ENCODE results near the gene STAT5B.

The STAT5B gene

DNA sequence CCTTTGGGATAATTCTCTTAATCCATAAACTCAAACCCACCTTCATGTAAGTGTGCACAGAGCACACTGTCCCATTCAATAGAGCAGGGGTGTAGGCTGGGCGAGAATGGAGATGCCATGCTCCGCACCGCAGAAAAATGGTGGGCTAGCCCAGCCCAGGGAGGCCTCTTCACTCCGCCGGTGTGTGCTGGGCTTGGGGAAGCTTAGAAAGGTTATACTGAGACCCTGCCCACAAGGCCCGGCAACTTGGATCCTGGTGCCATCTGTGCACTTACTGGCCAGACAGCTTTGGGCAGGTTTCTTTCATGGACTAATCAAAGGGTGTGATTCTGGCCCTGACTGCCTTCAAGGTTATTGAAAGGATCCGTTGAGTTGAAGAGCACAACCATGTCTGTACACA is 8.4 kb upstream of the STAT5B start:
- DNase-seq, result no peak

DNA sequence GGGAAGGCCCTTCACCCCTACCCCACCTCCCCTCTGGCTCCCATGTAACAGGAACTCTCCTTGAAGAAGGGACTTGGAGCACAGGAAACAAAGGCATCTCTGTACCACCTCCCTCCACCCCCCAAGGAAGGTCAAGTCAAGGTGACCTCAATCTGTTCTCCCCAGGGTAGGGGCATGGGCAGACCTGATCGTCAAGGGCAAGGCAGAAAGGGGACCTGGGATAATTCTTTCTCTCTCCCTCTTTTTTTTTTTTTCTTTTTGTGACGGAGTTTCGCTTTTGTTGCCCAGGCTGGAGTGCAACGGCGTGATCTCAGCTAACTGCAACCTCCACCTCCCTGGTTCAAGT is 7.8 kb upstream of the STAT5B start:
- DNase-seq, result no peak

DNA sequence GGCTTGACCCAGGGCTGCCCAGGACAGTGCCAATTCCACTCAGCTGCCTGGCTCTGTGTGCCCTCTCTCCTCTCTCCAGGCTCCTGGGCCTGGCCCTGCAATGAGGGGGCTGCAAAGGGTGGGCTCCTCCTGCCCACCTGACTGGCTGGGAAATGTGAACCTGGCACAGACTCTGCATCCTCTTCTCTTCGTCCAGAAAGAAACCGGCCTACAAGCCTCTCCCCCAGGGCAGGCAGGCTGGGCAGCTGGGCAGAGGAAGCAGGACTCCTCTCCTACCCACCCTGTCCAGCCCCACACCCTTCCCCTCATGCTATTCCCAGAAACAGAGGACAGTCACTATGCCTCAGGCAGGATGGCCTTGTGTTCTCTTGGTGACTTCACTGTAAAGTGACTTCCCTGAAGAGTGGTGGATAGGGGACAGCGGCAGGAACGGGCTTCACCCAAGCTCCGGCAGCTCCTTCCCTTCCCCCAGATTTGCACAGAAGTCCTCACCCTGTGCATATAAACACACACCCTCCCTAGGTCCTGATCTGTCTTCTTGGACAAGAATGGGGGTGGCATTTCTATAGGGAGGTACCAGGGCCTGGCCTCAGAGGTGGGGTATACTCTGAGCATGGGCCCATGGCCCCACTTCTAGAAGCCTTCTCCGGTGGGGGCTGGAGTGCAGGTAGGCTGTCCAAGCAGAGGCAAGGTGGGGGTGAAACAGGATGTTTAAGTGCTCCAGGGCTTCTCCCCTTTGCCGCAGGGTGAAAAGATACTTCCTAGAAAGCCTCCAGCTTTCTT is 7.2 kb upstream of the STAT5B start:
- DNase-seq, result no peak

DNA sequence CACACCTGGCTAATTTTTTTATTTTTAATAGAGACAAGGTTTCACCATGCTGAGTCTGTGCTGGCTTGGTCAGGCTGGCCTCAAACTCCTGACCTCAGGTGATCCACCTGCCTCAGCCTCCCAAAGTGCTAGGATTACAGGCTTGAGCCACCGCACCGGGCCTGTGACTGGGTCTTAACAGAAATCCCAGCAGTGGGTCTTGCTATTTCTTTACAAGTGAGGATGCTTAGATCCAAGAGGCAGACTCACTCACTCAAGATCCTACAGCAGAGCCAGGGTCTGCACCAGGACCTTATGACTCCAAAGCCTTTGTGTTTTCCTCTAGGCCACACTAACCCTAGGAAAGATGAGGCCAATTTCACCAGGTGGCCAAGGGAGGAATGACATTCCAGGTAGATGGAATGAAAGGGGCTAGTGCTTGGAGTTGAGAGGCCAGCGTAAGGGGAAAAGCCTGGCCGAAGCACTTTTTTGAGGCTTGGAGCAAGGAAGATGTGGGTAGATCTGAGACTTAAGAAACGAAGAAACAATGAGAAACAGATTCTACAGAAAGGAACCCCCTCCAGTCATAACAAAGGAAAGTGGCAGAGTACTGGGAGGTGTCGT is 6.4 kb upstream of the STAT5B start:
- DNase-seq, result no peak

DNA sequence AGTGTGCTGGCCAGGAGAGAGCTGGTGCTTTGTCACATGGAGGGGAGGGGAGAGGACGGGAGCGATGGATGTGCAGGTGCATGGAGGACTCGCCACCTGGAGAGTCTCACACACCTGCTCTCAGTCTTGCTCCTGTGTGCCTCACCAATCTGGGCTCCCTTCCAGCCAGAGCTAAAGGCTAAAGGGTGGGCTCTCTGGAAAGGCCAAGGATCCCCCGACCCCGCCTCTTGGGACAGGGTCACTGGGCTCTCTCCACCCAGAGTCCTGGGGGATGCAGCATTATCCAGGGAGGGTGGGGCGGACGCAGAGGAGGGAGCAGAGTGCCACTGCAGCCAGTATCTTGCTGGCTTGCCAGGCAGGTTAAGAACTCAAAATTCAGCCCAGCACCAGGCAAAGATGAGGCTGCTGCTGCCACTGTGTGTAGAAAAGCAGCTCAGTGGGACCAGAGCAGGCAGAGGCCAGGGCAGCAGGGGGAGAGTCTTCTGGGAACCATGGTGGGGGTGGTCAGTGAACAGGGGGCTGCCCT is 5.4 kb upstream of the STAT5B start:
- DNase-seq, result no peak

DNA sequence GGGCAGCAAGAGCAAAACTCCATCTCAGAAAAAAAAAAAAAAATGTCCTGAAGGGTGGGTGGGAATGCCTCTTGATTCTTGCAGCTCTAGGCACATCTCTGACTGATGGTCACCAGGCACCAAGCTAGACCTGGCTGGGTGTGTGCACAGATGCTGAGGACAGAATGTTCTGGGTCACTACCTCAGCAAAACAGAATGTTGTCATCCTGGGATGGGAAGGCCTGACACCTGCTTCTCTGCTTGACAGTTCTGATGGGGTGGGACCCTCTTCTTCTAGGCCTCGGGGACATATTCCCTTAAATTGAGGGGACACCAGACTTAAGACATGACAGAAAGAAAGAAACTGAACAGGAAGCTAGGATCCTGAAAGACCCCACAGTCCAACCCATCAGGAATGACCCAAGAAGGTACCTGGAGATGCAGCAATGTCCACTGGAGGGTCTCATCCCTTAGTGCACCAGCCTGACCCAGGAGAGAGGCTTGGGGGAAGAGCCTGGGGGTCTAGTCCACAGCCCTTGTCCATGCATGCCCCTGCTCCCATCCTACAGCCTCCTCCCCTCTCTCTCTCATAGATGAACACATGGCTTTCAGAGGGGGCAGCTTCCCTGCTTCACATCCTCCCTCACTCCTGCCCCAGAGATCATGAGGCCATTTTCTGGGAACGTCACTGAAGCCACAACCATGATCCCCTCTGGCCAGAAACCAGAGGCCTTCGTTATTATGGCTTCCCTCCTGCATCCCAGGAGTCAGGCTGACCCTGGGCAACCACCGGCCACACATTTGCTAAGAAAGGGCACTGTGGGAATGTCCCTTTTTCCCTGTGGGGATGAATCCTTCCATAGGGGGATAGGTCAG is 3.8 kb upstream of the STAT5B start:
- no peak for DNase-seq

DNA sequence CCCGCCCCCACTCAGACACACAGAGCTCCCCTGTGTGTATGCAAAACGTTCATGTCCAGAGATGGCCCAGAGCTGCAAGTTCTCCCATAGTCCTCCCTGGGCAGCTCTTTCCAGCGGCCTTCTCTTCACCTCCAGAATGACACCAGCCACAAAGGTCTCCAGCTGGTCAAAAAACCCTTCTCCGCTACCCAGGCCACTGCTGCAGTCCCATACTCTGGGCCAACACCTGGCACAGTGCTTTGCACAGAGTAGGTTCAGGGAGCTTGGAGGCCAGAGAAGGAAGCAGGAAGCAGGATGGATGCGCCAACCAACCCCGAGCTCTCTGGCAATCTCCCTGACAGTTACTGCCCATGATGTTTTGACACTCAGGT is 1.1 kb upstream of the STAT5B start:
- no peak for DNase-seq

DNA sequence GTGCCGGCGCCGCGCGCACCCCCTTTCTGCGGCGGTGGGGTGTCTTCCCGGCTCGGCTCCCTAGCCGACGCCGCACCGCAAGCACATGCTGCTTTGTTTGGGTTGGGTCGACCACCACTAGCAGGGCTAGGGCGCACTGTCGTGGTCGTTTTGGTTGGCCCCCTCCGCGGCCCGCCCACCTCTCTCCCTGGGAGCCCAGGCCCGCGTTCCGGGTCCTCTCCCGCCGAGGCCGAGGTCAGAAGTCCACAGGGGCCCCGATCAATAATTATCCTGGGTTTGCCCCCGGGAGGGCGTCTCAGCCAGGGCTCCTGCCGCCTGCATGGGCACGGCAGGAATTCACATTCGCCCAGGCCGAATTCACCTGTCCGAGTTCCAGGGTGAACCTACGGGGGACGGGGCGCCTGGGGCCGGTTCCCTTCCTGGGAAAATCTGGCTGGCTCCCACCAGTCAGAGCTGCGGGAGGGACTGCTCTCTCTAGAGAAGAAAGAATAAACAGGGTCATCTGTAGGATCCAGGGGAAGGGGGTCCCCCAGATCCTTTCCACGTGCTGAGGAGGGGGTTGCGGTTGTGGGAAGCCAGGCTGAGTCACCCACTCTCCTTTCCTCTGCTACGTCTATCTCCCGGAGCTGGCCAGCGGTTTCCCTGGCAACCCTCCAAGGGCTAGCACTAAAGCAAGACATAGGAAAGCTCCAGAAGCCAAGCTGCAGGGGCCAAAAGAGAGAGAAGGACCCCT is 584 bp upstream of the STAT5B start:
- DNase-seq, result peak; percentile 66

DNA sequence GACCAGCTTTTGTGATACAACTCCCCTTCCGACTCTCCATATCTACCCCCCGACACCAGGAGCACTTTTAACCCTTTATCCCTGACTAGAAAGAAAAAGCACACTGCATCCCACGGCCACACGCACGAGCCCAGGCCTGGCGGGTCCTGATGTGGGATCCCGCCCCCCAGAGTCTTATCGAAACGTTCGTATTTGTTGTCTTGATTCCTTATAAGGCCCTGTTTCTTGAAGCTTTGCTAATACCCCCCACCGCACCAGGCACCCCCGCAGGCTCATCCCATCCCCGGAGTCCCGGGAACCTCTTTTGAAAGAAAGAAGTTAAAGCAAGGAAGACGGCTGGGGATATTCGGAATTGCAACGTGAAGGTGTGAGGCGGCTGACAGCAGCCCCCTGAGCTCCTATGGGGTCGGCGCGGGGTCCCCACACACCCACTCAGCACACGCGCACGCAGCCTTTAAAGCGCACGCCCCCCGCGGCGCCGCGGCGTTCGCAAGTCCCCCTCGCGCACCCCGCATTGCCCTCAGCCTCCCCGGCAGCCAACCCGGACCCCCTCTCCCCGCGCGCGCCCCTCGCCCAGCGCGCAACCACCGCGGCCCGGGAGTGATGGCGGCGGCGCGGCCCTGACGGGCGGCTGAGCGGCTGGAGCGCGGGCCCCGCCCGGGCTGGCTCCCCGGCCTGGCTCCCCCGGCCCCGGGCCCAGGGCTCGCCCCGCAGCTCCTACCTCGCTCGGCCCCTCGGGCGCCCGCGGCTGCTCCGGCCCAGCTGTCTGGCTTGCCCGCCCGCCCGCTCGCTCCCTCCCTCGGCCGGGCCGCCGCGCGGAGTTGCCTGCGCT is 448 bp downstream of the STAT5B start:
- DNase-seq, result no peak

DNA sequence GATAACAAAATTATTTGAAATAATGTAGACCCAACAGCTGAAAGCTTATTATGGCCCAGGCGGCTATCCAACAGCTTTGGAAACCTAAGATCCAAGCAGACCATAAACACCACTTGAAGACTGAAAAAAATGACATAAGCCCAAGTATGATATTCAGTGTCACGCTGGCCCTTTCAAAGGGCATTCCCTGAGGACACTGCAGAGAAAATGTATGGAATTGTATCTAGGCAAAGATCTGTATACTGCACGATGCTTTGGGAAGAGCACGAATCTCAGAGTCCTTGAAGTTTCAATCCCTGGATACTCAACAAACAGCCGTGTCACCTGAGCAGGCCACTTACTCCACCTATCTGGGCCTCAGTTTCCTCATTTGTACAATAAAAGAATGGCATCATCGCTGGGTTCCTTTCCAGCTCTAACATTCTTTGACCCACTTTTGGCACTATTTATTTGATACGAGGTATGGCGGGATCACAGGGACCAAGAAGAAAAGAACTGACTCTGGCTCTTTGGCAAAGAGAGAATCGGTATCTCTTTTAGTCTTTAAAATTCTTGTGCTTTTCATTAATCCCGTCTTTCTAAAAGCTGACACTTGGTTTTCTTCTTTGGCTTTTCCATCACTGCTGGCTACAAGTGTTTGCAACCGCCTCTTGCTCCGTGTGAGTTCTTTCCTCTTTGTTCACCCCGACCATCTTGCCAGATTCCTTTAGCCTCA is 1.2 kb downstream of the STAT5B start:
- no peak for DNase-seq

DNA sequence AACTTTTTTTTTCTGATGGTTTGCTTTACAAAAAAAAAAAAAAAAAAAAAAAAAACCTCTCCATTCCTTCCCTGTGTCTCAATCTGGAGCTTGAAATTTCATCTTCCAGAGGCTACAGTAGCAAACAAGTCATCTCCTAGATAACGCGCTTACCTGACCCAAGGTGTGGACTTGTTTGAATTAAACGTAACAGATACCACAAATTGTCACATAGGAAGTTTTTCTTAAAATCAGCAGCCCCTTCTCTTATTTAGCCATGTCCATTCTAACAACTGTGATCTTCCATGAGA is 2.0 kb downstream of the STAT5B start:
- DNase-seq, result no peak

DNA sequence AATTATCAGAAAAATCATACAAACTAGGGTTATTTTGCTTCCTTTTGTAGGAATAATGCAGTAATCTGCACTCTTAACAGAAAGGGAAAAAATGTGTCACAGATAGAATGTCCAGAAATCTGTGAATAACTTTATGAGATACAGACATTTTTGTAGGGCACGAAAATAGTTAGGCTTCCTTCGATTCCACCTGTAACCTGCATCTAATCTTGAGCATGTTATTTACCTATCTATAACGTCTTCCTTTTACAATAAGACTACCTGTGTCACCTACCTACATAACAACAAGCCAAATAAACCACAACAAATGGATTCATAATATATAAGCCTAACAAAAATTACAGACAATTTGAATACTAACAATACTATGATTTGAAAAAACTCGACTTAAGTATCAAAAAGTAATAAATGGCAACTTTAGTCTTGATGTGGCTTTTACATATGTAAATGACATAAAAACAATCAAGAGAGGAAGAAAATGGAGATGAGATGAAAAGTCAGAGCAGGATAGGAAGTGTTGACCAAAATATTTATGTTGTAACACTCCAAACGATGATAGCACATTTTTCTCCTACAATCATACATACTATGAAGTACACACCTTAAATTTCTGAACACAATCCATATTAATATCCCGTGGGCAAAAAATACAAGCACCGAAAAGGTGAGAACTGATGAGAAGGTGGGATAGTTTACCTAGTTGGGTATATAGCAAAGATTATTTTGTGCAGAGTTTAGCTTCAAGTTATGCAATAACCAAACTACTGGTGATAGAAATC is 2.5 kb downstream of the STAT5B start:
- no peak for DNase-seq

DNA sequence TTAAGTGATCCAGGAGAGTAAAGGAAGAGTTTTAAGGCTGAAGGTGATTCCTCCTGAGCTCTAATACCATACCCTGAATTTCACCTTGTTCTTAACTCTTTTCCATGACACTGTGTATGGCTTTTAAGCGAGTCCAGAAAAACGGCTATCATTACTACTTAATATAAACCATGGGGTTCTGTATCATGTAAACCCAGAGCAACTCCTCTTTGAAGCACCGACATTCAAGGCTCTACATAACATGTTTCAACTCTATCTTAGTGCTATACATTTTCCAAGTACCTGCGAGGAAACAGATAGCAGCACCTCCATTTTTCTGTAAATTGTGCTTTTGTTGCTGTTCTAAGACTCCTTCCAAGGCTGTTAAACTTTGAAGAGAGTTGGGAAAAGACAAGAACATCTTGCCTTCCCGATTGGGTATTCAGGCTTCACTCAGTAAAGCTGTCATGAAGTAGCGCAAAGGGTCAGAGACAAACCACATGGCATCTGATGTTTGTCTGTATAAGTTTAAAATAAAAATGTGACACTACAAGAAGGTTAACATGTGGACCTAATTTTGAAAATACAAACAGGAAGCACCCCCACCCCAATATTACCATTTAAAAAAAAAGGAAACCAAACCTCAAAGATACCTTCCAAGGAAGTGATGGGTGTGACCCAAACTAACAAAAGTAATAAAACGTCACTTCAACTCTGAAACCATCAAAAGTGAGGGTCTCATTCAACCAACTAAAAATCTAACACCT is 3.9 kb downstream of the STAT5B start:
- DNase-seq, result no peak

DNA sequence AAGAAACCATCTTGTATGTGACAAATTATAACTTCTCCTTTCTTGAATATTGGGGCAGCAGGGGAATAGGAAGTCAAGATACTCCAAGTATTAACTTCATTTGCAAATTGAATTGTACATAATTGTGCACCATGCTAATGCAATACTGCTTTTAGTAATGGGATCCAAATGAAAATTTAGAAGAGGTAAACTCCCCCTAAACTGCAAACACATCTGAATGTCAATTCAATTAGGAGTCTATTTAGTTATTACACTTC is 4.5 kb downstream of the STAT5B start:
- no peak for DNase-seq

DNA sequence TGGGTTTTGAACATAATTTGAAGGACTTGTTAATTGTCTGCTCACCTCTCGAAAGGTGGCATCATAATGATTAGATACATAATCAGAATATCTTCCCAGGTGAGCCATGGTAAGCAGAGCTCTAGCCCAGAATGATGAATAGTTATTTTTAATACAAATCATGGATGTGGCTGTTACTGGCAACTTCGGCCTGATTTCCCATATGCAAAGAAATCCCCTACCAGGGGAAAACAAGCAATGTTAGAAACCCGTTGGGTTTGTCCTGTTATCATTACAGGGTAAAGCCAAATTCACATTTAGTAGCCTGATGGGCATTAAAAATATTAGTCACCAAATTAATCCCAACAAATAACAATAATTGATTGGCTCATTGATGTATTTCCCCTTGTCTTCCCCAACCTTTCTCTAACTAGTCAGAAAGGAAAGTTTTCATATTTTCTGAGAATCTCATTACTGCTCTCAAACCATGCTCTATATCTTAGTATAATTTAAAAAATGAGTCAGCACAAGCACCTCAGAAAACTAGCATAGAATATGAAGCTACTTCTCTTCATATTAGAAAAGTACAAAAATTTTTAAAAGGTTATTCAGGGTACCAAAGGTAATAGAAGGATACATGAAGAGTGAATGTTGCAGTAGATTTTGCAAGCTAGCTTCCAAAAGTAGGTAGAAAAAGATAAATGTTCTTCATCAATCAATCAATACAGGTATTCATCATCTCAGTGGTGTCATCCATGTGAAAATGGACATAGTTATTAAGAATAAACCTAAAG is 5.0 kb downstream of the STAT5B start:
- DNase-seq, result no peak

DNA sequence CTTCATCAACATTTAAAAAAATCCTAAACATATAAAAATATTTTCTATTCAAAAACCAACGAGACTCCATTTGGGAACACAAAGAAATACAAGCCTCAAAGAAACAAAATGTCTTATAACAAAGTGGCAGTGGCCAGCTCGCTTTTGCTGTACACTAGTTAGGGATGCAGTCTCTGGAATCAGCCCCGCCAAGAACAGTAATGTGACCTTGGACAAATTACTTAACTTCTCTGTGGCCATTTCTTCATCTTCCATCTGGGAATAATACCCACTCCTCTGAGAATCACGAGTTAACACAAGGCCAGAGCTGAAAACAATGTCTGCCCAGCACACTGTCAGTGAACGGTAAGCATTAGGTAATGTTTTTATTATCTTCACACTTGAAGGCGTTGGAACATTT is 5.6 kb downstream of the STAT5B start:
- DNase-seq, result no peak

DNA sequence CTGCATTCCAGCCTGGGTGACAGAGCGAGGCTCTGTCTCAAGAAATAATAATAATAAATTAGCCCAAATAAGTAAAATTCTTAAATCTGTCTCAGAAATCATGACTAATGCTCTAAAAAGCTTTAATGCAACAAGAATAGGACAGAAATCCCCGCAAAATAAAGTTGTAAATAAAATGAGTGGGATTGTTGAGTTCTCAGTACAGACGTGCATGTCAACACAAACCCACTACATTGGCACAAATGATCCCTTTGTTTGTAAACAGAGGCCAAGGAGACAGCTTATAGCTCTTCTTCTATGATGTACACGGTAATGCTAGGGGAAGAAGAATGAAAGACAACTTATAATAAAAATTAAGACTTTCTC is 6.0 kb downstream of the STAT5B start:
- no peak for DNase-seq

DNA sequence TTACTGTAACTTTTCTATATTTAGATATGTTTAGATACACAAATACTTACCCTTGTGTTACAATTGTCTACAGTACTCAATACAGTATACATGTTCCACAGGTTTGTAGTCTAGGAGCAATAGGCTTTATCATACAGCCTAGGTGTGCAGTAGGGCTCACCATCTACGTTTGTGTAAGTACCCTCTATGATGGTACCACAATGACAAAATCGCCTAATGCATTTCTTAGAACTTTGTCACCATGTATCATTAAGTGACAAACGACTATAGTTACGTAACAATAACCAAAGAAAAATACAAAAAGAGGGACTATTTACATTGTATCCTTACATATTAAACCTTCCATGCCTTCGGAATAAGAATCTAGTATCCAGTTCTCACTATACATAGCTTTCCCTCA is 8.0 kb downstream of the STAT5B start:
- no peak for DNase-seq

DNA sequence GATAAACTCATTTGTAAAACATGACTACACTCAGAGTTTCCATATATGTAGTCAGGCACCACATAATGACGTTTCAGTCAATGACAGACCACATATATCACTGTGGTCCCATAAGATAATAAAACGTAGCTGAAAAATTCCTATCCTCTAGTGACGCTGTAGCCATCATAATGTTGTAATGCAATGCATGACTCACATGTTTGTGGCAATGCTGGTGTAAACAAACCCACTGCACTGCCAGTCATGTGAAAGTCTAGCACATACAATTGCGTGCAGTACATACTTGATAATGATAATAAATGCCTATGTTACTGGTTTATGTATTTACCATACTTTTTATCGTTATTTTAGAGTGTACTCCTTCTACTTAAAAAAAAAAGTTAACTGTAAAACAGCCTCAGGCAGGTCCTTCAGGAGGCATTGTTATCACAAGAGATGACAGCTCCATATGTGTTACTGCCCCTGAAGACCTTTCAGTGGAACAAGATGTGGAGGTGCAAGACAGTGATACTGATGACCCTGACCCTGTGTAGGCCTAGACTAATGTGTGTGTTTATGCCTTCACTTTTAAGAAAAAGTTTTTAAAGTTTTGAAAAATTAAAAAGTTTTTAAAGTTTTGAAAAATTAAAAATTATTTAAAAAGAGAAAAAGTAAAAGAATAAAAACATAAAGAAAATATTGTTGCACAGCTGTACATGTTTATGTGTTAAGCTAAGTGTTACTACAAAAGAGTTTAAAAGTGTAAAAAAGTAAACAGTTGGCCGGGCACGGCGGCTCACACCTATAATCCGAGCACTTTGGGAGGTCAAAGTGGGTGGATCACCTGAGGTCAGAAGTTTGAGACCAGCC is 9.0 kb downstream of the STAT5B start:
- DNase-seq, result peak; percentile 93
